Common myeloid progenitor, CD34-positive (primary cell): ENCODE measurements around the gene KRTAP3-3.

Experiments
- CTCF ChIA-PET: fragments of 350-600 bp; sonication (Branson Sonifier 250); formaldehyde crosslinking; loops from one replicate; lab custom pipeline; 2021; ENCODE audit warnings: antibody characterized with exemption; lab: Charles Lee
- POLR2A ChIA-PET: fragments of 350-600 bp; sonication (Branson Sonifier 250); formaldehyde crosslinking; loops from one replicate; lab custom pipeline; 2021; ENCODE audit warnings: antibody characterized with exemption; lab: Charles Lee
- DNase-seq, 3 donors: peaks; one replicate each; pipeline versions ENCODE4 v3.0.0 to v3.0.0-alpha.2; 2013
- H3K27ac ChIP-seq, 2 experiments: 1 replicate in 1 of 2; 2 replicates in 1 of 2; pipeline ENCODE4 v1.7.0; 2013; ENCODE audit warnings: inconsistent platforms in 2 of 2, low read length in 2 of 2, mild to moderate bottlenecking in 2 of 2, low read depth in 1 of 2, moderate library complexity in 1 of 2; ENCODE audit not compliant: severe bottlenecking in 2 of 2, insufficient read depth in 1 of 2, poor library complexity in 1 of 2
- H3K27me3 ChIP-seq, 5 experiments: replicated peaks in 2 of 5; 1 replicate in 3 of 5; 2 replicates in 2 of 5; pipeline versions ENCODE4 v1.6.1 to v1.7.0; 2013; ENCODE audit warnings: low read length in 4 of 5, mild to moderate bottlenecking in 2 of 5, moderate library complexity in 2 of 5, inconsistent platforms in 1 of 5; ENCODE audit not compliant: insufficient read depth in 5 of 5, control insufficient read depth in 4 of 5
- H3K36me3 ChIP-seq, 4 experiments: 1 replicate in 2 of 4; 2 replicates in 2 of 4; pipeline versions ENCODE4 v1.6.1 to v1.7.0; 2013; ENCODE audit warnings: low read length in 3 of 4, control low read depth in 1 of 4, mild to moderate bottlenecking in 1 of 4; ENCODE audit not compliant: control insufficient read depth in 4 of 4, insufficient read depth in 4 of 4
- H3K4me1 ChIP-seq, 4 experiments: 1 replicate in 3 of 4; 2 replicates in 1 of 4; pipeline versions ENCODE4 v1.6.1 to v1.7.1; 2013; ENCODE audit warnings: low read length in 3 of 4, mild to moderate bottlenecking in 3 of 4, control low read depth in 1 of 4, inconsistent platforms in 1 of 4, moderate library complexity in 1 of 4; ENCODE audit not compliant: control insufficient read depth in 4 of 4, insufficient read depth in 4 of 4; ENCODE audit errors: control extremely low read depth in 1 of 4
- H3K4me3 ChIP-seq, 7 experiments: 1 replicate in 4 of 7; 2 replicates in 3 of 7; pipeline versions ENCODE4 v1.5.1 to v1.7.0; 2013; ENCODE audit warnings: mild to moderate bottlenecking in 7 of 7, low read length in 6 of 7, moderate library complexity in 6 of 7, inconsistent platforms in 2 of 7, low read depth in 2 of 7, control low read depth in 1 of 7; ENCODE audit not compliant: insufficient read depth in 4 of 7, control insufficient read depth in 1 of 7; ENCODE audit errors: extremely low read depth in 1 of 7
- H3K9me3 ChIP-seq, 5 experiments: 1 replicate in 4 of 5; 2 replicates in 1 of 5; pipeline versions ENCODE4 v1.6.1 to v1.7.1; 2013; ENCODE audit warnings: low read length in 4 of 5, mild to moderate bottlenecking in 2 of 5, inconsistent platforms in 1 of 5, low read depth in 1 of 5, moderate library complexity in 1 of 5; ENCODE audit not compliant: control insufficient read depth in 4 of 5, insufficient read depth in 2 of 5; ENCODE audit errors: control extremely low read depth in 1 of 5
- whole genome bisulfite sequencing: methylation state at CpG from one replicate; pipeline ENCODE4 v1.1.5; 2013; ENCODE audit not compliant: insufficient coverage; 5-methylcytosine and 5-hydroxymethylcytosine counted together

KRTAP3-3 gene

DNA sequence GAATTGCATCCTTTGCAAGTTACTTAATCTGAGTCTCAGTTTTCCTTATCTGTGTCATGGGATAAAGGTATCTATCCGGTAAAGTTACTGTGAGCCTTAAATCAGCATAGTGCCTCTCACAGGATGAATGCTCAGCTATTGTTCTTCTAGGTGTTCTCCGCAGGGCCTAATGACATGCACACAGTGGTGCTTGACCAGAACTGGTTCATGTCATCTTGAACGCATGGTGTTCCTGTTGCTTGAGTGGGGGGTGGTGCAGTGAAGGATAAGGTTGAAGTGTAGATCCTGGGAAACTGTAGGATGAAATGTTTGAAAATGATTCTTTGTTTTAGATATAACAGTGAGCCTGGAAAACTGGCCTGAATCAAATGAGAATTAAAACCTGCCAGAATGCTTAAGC, 13.8 kb downstream of the KRTAP3-3 start:
- no peak overlapping the region for H3K4me3 ChIP-seq
- 96% methylated on average over 2 of the region's 3 CpGs for WGBS
- H3K9me3 ChIP-seq: no peaks in the 10 kb centered on the region
- H3K27me3 ChIP-seq: peaks cover 2 to 8% (median 5%) of the 10 kb centered on the region in 5 experiments
- H3K27ac ChIP-seq: no peak overlapping the region
- H3K4me1 ChIP-seq: no peaks in the 10 kb centered on the region
- DNase-seq: no peak
- POLR2A ChIA-PET: no interaction called here
- no peaks in the 10 kb centered on the region for H3K36me3 ChIP-seq
- CTCF ChIA-PET: interaction anchor here (0.6 kb wide), 1 partner anchor 45 kb away, joined by 5 read pairs; no protein-coding TSS in a partner anchor

DNA sequence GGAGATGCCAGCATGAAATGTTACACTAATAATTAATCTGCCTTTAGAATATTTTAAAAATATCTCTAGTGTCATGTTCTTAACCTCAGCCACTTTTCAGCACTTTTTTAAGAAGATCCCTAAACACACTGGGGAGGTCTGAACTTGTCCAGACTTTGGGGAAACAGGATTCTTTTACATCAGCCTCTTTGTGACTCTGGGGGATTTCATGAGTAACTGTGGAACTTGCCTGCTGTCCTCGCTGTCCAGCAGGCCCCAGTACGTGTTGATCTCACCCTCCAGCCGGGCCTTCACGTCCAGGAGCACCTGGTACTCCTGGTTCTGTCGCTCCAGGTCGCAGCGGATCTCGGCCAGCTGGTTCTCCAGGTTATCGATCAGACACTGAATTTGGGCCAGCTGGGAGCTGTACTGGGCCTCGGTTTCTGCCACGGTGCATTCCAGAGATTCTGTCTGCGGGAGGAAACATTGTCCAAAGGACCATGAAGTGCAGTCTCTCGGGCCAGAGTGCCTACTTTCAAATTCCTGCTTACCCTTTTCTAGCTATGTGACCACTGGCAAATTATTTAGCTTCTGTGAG, 15.3 kb downstream of the KRTAP3-3 start:
- Histone ChIP-seq H3K9me3 (no peaks in the 10 kb centered on the region), H3K27me3 (peaks cover 0 to 6% (median 2%) of the 10 kb centered on the region in 5 experiments), H3K36me3 (no peaks in the 10 kb centered on the region), H3K4me1 (no peaks in the 10 kb centered on the region), H3K4me3 (no peak overlapping the region), H3K27ac (no peak overlapping the region)
- WGBS: 96% methylated on average over 13 of the region's 13 CpGs
- ChIA-PET CTCF (interaction anchor here (1.0 kb wide), 1 partner anchor 344 kb away, joined by 3 read pairs; no protein-coding TSS in a partner anchor), POLR2A (interaction anchor here (0.9 kb wide), 1 partner anchor 10 kb away, joined by 3 read pairs; no protein-coding TSS in a partner anchor)
- no peak for DNase-seq

DNA sequence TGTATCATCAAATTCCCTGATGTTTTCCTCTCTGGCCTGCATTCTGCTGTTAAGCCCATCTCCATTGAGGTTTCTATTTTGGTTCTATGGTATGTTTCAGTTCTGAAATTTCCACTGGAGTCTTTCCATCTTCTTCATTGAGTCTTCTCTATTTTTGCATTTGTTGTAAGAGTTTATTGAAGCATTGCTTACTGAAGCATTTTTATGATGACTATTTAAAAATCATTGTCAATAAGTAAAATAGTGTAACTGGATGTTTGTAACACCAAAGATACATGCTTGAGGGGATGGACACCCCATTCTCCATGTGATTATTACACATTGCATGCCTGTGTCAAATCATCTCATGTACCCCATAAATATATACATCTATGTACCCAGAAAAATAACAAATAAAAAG, 18.4 kb downstream of the KRTAP3-3 start:
- no peaks in the 10 kb centered on the region for H3K4me1 ChIP-seq
- H3K36me3 ChIP-seq: no peaks in the 10 kb centered on the region
- no peak for DNase-seq
- H3K9me3 ChIP-seq: no peaks in the 10 kb centered on the region
- peaks cover 0 to 8% (median 2%) of the 10 kb centered on the region in 5 experiments for H3K27me3 ChIP-seq
- no peak overlapping the region for H3K4me3 ChIP-seq
- no peak overlapping the region for H3K27ac ChIP-seq
- POLR2A ChIA-PET: no interaction called here
- CTCF ChIA-PET: no interaction called here

- DNase-seq: no peak
- Histone ChIP-seq H3K36me3 (no peaks in the 10 kb centered on the region), H3K4me1 (no peaks in the 10 kb centered on the region), H3K4me3 (no peak overlapping the region), H3K9me3 (no peaks in the 10 kb centered on the region), H3K27ac (no peak overlapping the region), H3K27me3 (peaks cover 0 to 8% (median 2%) of the 10 kb centered on the region in 5 experiments)
- WGBS: 71% methylated on average over 2 of the region's 3 CpGs
- CTCF ChIA-PET: no interaction called here
- POLR2A ChIA-PET: no interaction called here
Observed at GRCh38 chr17:40974366-40974765, 19.6 kb downstream of the KRTAP3-3 start.

GRCh38 chr17:40967582-40967981, 26.4 kb downstream of the KRTAP3-3 start:
- WGBS: no CpG with 5 or more reads among the region's 1 CpG
- Histone ChIP-seq H3K4me1 (no peaks in the 10 kb centered on the region), H3K36me3 (no peaks in the 10 kb centered on the region), H3K27me3 (peaks cover 0 to 4% (median 3%) of the 10 kb centered on the region in 5 experiments), H3K4me3 (no peak overlapping the region), H3K27ac (no peak overlapping the region), H3K9me3 (no peaks in the 10 kb centered on the region)
- POLR2A ChIA-PET: no interaction called here
- CTCF ChIA-PET: no interaction called here
- no peak for DNase-seq

- Histone ChIP-seq H3K4me1 (peaks cover 0 to 1% (median 0%) of the 10 kb centered on the region in 4 experiments), H3K27ac (no peak within 1 kb of the TSS), H3K27me3 (peaks cover 0 to 3% (median 2%) of the 10 kb centered on the region in 5 experiments), H3K4me3 (no peak within 1 kb of the TSS), H3K36me3 (no peaks in the 10 kb centered on the region), H3K9me3 (no peaks in the 10 kb centered on the region)
- DNase-seq: no peak
- WGBS: no CpG with 5 or more reads among the region's 1 CpG
- ChIA-PET CTCF (interaction anchor here (0.7 kb wide), 1 partner anchor 11 kb away, joined by 3 read pairs; no protein-coding TSS in a partner anchor), POLR2A (no interaction called here)
Observed at GRCh38 chr17:40966848-40967247, 27.1 kb downstream of the KRTAP3-3 start, which contains the start of gene KRT39. Gene KRT39, minus strand, starts transcription at chr17:40966948. Its CDS starts 92 bp downstream, at chr17:40966856.

DNA sequence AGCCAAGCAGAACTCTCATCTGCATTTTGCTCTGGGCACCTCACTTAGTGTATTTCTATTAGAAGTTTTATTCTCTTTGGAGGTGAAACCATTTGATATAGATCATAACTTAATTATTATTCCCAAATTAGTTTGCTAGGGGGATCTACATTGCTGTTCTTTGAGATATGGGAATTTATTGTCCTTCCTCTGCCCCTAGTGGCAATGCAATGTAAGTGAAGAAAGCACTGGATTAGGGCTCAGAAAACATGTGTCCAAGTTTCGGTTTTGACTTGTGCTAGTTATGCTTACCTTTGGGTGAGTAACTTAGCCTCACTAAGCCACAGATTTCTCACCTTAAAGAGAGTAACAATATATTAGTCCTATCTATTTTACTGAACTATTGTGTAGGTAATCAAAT, 30.1 kb downstream of the KRTAP3-3 start:
- H3K4me1 ChIP-seq: peaks cover 0 to 1% (median 0%) of the 10 kb centered on the region in 4 experiments
- DNase-seq: peak; percentile 18 to 36 (median 28)

More for the DNA sequence above, 30.1 kb downstream of the KRTAP3-3 start:
- Histone ChIP-seq H3K9me3 (no peaks in the 10 kb centered on the region), H3K27me3 (peaks cover 0 to 3% (median 0%) of the 10 kb centered on the region in 5 experiments), H3K4me3 (no peak overlapping the region), H3K36me3 (no peaks in the 10 kb centered on the region), H3K27ac (no peak overlapping the region)
- ChIA-PET POLR2A (no interaction called here), CTCF (no interaction called here)
- no CpG with 5 or more reads among the region's 1 CpG for WGBS
